HG02973 (cell line): ENCODE data around the gene NCOR2.

Experiments
- ATAC-seq: cut with Tn5 transposase; IDR thresholded peaks from one replicate; pipeline ENCODE4 v1.9.1; 2021; ENCODE audit warnings: moderate library complexity; ENCODE audit not compliant: unreplicated experiment

NCOR2 gene

GRCh38 chr12:124577986-124578385 is 10.6 kb upstream of the NCOR2 start:
- ATAC-seq, result no peak

GRCh38 chr12:124577374-124577773 is 10.0 kb upstream of the NCOR2 start:
- ATAC-seq, result no peak

GRCh38 chr12:124576061-124576650 is 8.7 kb upstream of the NCOR2 start:
- no peak for ATAC-seq

GRCh38 chr12:124573839-124574786 is 6.7 kb upstream of the NCOR2 start:
- no peak for ATAC-seq

GRCh38 chr12:124571556-124571955 is 4.1 kb upstream of the NCOR2 start:
- no peak for ATAC-seq

GRCh38 chr12:124570810-124571209 is 3.4 kb upstream of the NCOR2 start:
- ATAC-seq, result no peak

GRCh38 chr12:124569375-124570148 is 2.1 kb upstream of the NCOR2 start:
- ATAC-seq, result no peak

- no peak for ATAC-seq
Observed at GRCh38 chr12:124568431-124569374, 1.3 kb upstream of the NCOR2 start.

- peak; percentile 37 for ATAC-seq
Observed at GRCh38 chr12:124567673-124568373, 411 bp upstream of the NCOR2 start.

- peak; percentile 35 for ATAC-seq
Observed at GRCh38 chr12:124566161-124566996, 1.0 kb downstream of the NCOR2 start.

GRCh38 chr12:124565656-124566160 is 1.7 kb downstream of the NCOR2 start:
- no peak for ATAC-seq

- ATAC-seq, result no peak
Observed at GRCh38 chr12:124564971-124565491, 2.4 kb downstream of the NCOR2 start.

- no peak for ATAC-seq
Observed at GRCh38 chr12:124564232-124564958, 3.0 kb downstream of the NCOR2 start.

GRCh38 chr12:124563809-124564208 is 3.6 kb downstream of the NCOR2 start:
- no peak for ATAC-seq

GRCh38 chr12:124563401-124563800 is 4.0 kb downstream of the NCOR2 start:
- ATAC-seq, result no peak

- ATAC-seq, result no peak
Observed at GRCh38 chr12:124562796-124563181, 4.6 kb downstream of the NCOR2 start.

GRCh38 chr12:124562018-124562795 is 5.2 kb downstream of the NCOR2 start:
- ATAC-seq, result no peak
